NCI-H146 treated with DMSO at 0.1 percent for 48 hours (cell line): Measurements from ENCODE around the gene FSTL4.
"Not testable (repeated sequence)": the region's sequence is repeated elsewhere in the genome, so short reads cannot be mapped to it uniquely, and the experiment has no call there.

Experiments used
- DNase-seq: peaks from one replicate; lab custom pipeline; 2025; ENCODE audit not compliant: unreplicated experiment; lab: John Stamatoyannopoulos, UW

The FSTL4 gene

GRCh38 chr5:133406977-133407632 lies 205.2 kb downstream of the FSTL4 start:
- DNase-seq: no peak

GRCh38 chr5:133406208-133406976 lies 205.9 kb downstream of the FSTL4 start:
- no peak for DNase-seq

- DNase-seq: no peak
These were observed 206.9 kb downstream of the FSTL4 start for GRCh38 chr5:133405275-133406034.

GRCh38 chr5:133404724-133405123 lies 207.6 kb downstream of the FSTL4 start:
- DNase-seq: no peak

- DNase-seq: no peak
These were observed 208.5 kb downstream of the FSTL4 start for GRCh38 chr5:133403741-133404364.

GRCh38 chr5:133402775-133403174 lies 209.6 kb downstream of the FSTL4 start:
- no peak for DNase-seq

GRCh38 chr5:133401731-133402347 lies 210.5 kb downstream of the FSTL4 start:
- no peak for DNase-seq

- no peak for DNase-seq
These were observed 211.4 kb downstream of the FSTL4 start for GRCh38 chr5:133400831-133401351.

- no peak for DNase-seq
These were observed 212.2 kb downstream of the FSTL4 start for GRCh38 chr5:133400120-133400519.

GRCh38 chr5:133399247-133399891 lies 213.0 kb downstream of the FSTL4 start:
- DNase-seq: no peak

GRCh38 chr5:133398646-133399101 lies 213.7 kb downstream of the FSTL4 start:
- DNase-seq: no peak

GRCh38 chr5:133397990-133398645 lies 214.2 kb downstream of the FSTL4 start:
- no peak for DNase-seq

- no peak for DNase-seq
These were observed 215.0 kb downstream of the FSTL4 start for GRCh38 chr5:133397348-133397747.

GRCh38 chr5:133396814-133397213 lies 215.5 kb downstream of the FSTL4 start:
- no peak for DNase-seq

GRCh38 chr5:133396187-133396741 lies 216.1 kb downstream of the FSTL4 start:
- no peak for DNase-seq

- DNase-seq: not testable (repeated sequence)
These were observed 217.1 kb downstream of the FSTL4 start for GRCh38 chr5:133395207-133395606.

GRCh38 chr5:133394477-133394817 lies 217.9 kb downstream of the FSTL4 start:
- not testable (repeated sequence) for DNase-seq

- no peak for DNase-seq
These were observed 218.4 kb downstream of the FSTL4 start for GRCh38 chr5:133393776-133394476.

GRCh38 chr5:133392448-133392847 lies 219.9 kb downstream of the FSTL4 start:
- no peak for DNase-seq
